Measurements from ENCODE around the gene SSX2IP. TPM values are rescaled to one million over a fixed set of nuclear protein-coding genes. Genes with fewer than 3 reads are reported as not detected.
A peak's percentile ranks its signal among the peaks of the same experiment; 100 is the strongest.

SSX2IP gene
- total and polyA plus RNA-seq, 9 of the 15 experiments (the other 6 are each of a cell fraction or from before 2014, with no cell fraction given), result 20.6 to 96.7 (median 61.7) TPM

DNA sequence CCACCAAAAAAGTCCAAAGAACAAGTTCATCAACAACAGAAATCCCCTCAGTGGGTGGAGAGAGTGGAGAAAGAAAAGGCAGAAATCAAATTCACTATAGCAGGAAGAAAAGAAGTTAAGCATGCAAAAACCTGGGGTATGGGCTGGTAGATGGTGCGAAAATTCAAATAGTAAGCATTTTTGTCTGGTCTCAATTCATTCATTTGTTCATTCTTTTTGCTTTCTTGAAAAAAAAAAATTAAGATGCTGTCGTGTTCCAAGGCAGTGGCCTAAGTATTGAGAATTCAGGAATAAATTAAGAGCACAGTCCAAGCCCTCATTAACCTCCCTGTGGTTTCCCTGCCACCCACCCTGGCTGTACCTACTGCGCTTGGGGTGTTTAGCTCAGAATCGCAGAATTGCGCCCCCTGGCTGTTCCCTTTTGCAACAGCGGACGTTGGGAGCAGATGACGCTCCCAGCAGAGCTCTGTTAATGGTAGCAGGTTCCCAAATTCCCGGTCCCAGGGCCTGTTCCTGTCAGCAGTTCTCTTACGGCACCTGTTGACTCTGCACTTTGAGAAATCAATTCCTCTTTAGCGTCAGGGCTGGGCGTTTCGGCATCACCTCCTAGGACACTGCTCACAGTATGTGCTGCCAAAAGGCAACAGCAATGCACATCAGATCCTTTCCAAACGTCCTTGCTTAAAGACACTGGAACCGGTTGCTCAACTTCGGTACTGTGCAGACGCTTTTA lies 34.0 kb upstream of the SSX2IP start (continued):
- TF ChIP-seq GTF3C2 (IDR thresholded peaks at IDR 0.05; ENCODE audit: borderline replicate concordance, extremely low read depth, insufficient read length) (no peak), ZNF140 (CRISPR knock-in tag; IDR thresholded peaks at IDR 0.05) (no peak), RFX1 (IDR thresholded peaks at IDR 0.05) (no peak), RBM15 (IDR thresholded peaks at IDR 0.05; ENCODE audit: insufficient read depth, low read length) (no peak), ZFPM2 (CRISPR knock-in tag; IDR thresholded peaks at IDR 0.05) (no peak), ZBTB1 (CRISPR knock-in tag; IDR thresholded peaks at IDR 0.05; ENCODE audit: borderline replicate concordance, low read depth) (no peak)

- H3K9me3 ChIP-seq (replicated peaks; ENCODE audit: control insufficient read depth, insufficient read depth, low read depth, low read length), result no peaks in the 10 kb centered on the region
- H3K4me2 ChIP-seq (ENCODE audit: insufficient read depth, low read length), result no peak overlapping the region
- TF ChIP-seq CEBPG (CRISPR knock-in tag; IDR thresholded peaks at IDR 0.05) (no peak), CEBPG (tag; conservative IDR thresholded peaks at IDR 0.05 in 1 of 2, IDR thresholded peaks at IDR 0.05 in 1 of 2) (0 out of 4 replicates have a peak, but pooled peaks of 1 of the 2 experiments have one; percentile 29), ZNF134 (CRISPR knock-in tag; conservative IDR thresholded peaks at IDR 0.05) (peak; percentile 92), ETV1 (tag; conservative IDR thresholded peaks at IDR 0.05; ENCODE audit: low read depth) (no peak), RAD21 (CRISPR knock-in tag; conservative IDR thresholded peaks at IDR 0.05 in 1 of 2, IDR thresholded peaks at IDR 0.05 in 1 of 2) (no peak), BRF1 (IDR thresholded peaks at IDR 0.05; ENCODE audit: borderline replicate concordance, extremely low read depth, insufficient read length) (no peak), CEBPB (tag; IDR thresholded peaks at IDR 0.05) (peak; percentile 69)
- TF ChIP-seq, protein P1, sequence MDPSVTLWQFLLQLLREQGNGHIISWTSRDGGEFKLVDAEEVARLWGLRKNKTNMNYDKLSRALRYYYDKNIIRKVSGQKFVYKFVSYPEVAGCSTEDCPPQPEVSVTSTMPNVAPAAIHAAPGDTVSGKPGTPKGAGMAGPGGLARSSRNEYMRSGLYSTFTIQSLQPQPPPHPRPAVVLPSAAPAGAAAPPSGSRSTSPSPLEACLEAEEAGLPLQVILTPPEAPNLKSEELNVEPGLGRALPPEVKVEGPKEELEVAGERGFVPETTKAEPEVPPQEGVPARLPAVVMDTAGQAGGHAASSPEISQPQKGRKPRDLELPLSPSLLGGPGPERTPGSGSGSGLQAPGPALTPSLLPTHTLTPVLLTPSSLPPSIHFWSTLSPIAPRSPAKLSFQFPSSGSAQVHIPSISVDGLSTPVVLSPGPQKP (CRISPR knock-in tag; IDR thresholded peaks at IDR 0.05), result no peak
- no TSS peak for BruUV-seq (replicated peaks)
- no peaks in the 10 kb centered on the region for H3K36me3 ChIP-seq (ENCODE audit: control insufficient read depth, insufficient read depth, low read length)
- ATAC-seq (no peak), FAIRE-seq (no peak), DNase-seq (ENCODE audit: extremely low read depth in 1 of 4, low spot score in 3 of 4) (no peak)
- 51% methylated on average over 3 of the region's 3 CpGs for WGBS (ENCODE audit: insufficient coverage, low coverage, missing lambda C conversion rate)
- H2AFZ ChIP-seq (ENCODE audit: low read depth, low read length), result no peak overlapping the region
- ChIA-PET POLR2A (interaction anchor here (0.6 to 1.3 kb wide), 2 partner anchors 15 to 54 kb away, joined by 3 read pairs; no protein-coding TSS in a partner anchor), CTCF (ENCODE audit: low intra/inter-chr PET ratio) (interaction anchor here (0.9 kb wide), 1 partner anchor 55 kb away, joined by 3 read pairs; no protein-coding TSS in a partner anchor)
- no peaks in the 10 kb centered on the region for H3K27me3 ChIP-seq (ENCODE audit: control insufficient read depth in 2 of 2, insufficient read depth in 2 of 2, low read length in 2 of 2)
- no peaks in the 10 kb centered on the region for H4K20me1 ChIP-seq (replicated peaks; ENCODE audit: control insufficient read depth, insufficient read depth, low read length)
- no peaks in the 10 kb centered on the region for H3K9me1 ChIP-seq (ENCODE audit: control insufficient read depth, insufficient read depth, low read length)
- intact Hi-C loops (cut with micrococcal nuclease) (loop anchor here (5.0 kb wide), 1 partner anchor 70 kb away; no protein-coding TSS in a partner anchor), in situ Hi-C loops (cut with MboI) (no loop called here)
- peaks cover 5 to 36% of the 10 kb centered on the region in 2 experiments; a peak in 4 of 5 replicates for H3K4me1 ChIP-seq (replicated peaks in 1 of 2; ENCODE audit: control insufficient read depth in 2 of 2, insufficient read depth in 2 of 2, low read length in 2 of 2)
- H3K27ac ChIP-seq (ENCODE audit: extremely low read depth, low read depth, low read length), result no peak overlapping the region
- H3K79me2 ChIP-seq (ENCODE audit: control insufficient read depth, insufficient read depth, low read length), result no peaks in the 10 kb centered on the region
- H3K9ac ChIP-seq (ENCODE audit: insufficient read depth in 1 of 2, low read depth in 2 of 2, low read length in 2 of 2), result no peak overlapping the region
- H3K4me3 ChIP-seq, result no peak overlapping the region
Measured at GRCh38 chr1:84722794-84723193, 32.5 kb upstream of the SSX2IP start.

All from K562 (cell line).